OCI-LY3 (cell line): ENCODE data around the gene MARCKSL1.
A peak's percentile ranks its signal among the peaks of the same experiment; 100 is the strongest.

ENCODE experiments used
- H2AFZ ChIP-seq: fragments of 200-600, 300-600 bp; shearing (Covaris generic); 2 replicates; pipeline ENCODE4 v1.6.0; 2014; ENCODE audit warnings: antibody characterized with exemption, low read depth, low read length
- H3K27ac ChIP-seq: fragments of 200-600, 300-600 bp; sonication (generic); 2 replicates; pipeline ENCODE4 v1.5.1; 2014; ENCODE audit warnings: mild to moderate bottlenecking, low read length, moderate library complexity, mixed read lengths
- H3K27me3 ChIP-seq: fragments of 200-600, 300-600 bp; sonication (generic); 2 replicates; pipeline ENCODE4 v1.6.1; 2014; ENCODE audit warnings: low read depth, low read length, mixed read lengths
- H3K36me3 ChIP-seq: fragments of 200-600, 300-600 bp; sonication (generic); replicated peaks from 2 replicates; pipeline ENCODE3; 2014; ENCODE audit warnings: low read depth, low read length, mixed read lengths
- H3K4me1 ChIP-seq: fragments of 300-600, 200-600 bp; sonication (generic); 2 replicates; pipeline ENCODE4 v1.6.1; 2014; ENCODE audit warnings: low read length, mixed read lengths
- H3K4me2 ChIP-seq: fragments of 200-600, 300-600 bp; sonication (generic); 2 replicates; pipeline ENCODE4 v1.6.1; 2014; ENCODE audit warnings: low read length, mixed read lengths
- H3K4me3 ChIP-seq: fragments of 300-600, 200-600 bp; sonication (generic); 2 replicates; pipeline ENCODE4 v1.5.1; 2014; ENCODE audit warnings: antibody characterized with exemption, mild to moderate bottlenecking, low read length, moderate library complexity
- H3K79me2 ChIP-seq: fragments of 300-600, 200-600 bp; shearing (Covaris generic); 2 replicates; pipeline ENCODE4 v1.6.1; 2014; ENCODE audit warnings: mild to moderate bottlenecking, low read length, mixed read lengths
- H3K9ac ChIP-seq: fragments of 300-600, 200-600 bp; shearing (Covaris generic); 2 replicates; pipeline ENCODE4 v1.6.0; 2014; ENCODE audit warnings: mild to moderate bottlenecking, low read length, moderate library complexity
- H3K9me3 ChIP-seq: fragments of 200-600, 300-600 bp; shearing (Covaris generic); 2 replicates; pipeline ENCODE4 v1.6.1; 2014; ENCODE audit warnings: low read length, mixed read lengths; ENCODE audit not compliant: insufficient read depth
- H4K20me1 ChIP-seq: fragments of 200-600, 300-600 bp; sonication (generic); 2 replicates; pipeline ENCODE4 v1.6.1; 2016; ENCODE audit warnings: low read length, mixed read lengths; ENCODE audit not compliant: insufficient read depth
- CTCF ChIP-seq: fragments of 200-600, 300-600 bp; sonication (generic); IDR thresholded peaks from 2 replicates; pipeline ENCODE4 v1.5.1; 2014; ENCODE audit warnings: antibody characterized with exemption, low read length, low read depth
- EZH2phosphoT487 ChIP-seq: fragments of 200-600 bp; shearing (Covaris generic); IDR thresholded peaks from 2 replicates; pipeline ENCODE4 v1.6.1; 2018; ENCODE audit warnings: antibody characterized with exemption, mixed run types, low read depth

The MARCKSL1 gene

GRCh38 chr1:32335790-32336590 is at the start of gene MARCKSL1:
Gene MARCKSL1, minus strand, starts transcription at chr1:32336233. Its CDS starts 200 bp downstream, at chr1:32336033.
- Histone ChIP-seq H3K27ac (peak within 1 kb of the TSS; percentile 30; the same call in 1 of the 2 replicates), H2AFZ (no peak within 1 kb of the TSS), H3K4me1 (peaks cover 56% of the 10 kb centered on the region)

GRCh38 chr1:32380057-32380456 is 44.0 kb upstream of the MARCKSL1 start:
- Histone ChIP-seq H3K27ac (no peak overlapping the region), H3K9ac (no peak overlapping the region), H3K27me3 (no peaks in the 10 kb centered on the region), H3K79me2 (no peaks in the 10 kb centered on the region), H3K4me2 (no peak overlapping the region), H3K4me1 (no peaks in the 10 kb centered on the region), H4K20me1 (no peaks in the 10 kb centered on the region), H3K4me3 (no peak overlapping the region), H3K36me3 (peaks cover 5% of the 10 kb centered on the region), H3K9me3 (no peaks in the 10 kb centered on the region), H2AFZ (no peak overlapping the region)
- no peak for TF ChIP-seq CTCF
- no peak for TF ChIP-seq EZH2phosphoT487

More at GRCh38 chr1:32335790-32336590, at the start of gene MARCKSL1:
- peak within 1 kb of the TSS; percentile 94 for H3K4me2 ChIP-seq
- peaks cover 7% of the 10 kb centered on the region for H3K36me3 ChIP-seq
- H3K9me3 ChIP-seq: no peaks in the 10 kb centered on the region
- H4K20me1 ChIP-seq: peaks cover 9% of the 10 kb centered on the region
- H3K27me3 ChIP-seq: no peaks in the 10 kb centered on the region; the same call in 1 of the 2 replicates
- no peak for TF ChIP-seq CTCF
- TF ChIP-seq EZH2phosphoT487: no peak
- peaks cover 24% of the 10 kb centered on the region for H3K79me2 ChIP-seq
- H3K9ac ChIP-seq: peak within 1 kb of the TSS; percentile 89
- H3K4me3 ChIP-seq: peak within 1 kb of the TSS; percentile 97

- H3K4me3 ChIP-seq: no peak overlapping the region
- H3K27me3 ChIP-seq: no peaks in the 10 kb centered on the region
- no peaks in the 10 kb centered on the region for H3K4me1 ChIP-seq
- no peaks in the 10 kb centered on the region for H4K20me1 ChIP-seq
- TF ChIP-seq EZH2phosphoT487: no peak
- no peak for TF ChIP-seq CTCF
- H3K79me2 ChIP-seq: no peaks in the 10 kb centered on the region
- no peaks in the 10 kb centered on the region for H3K9me3 ChIP-seq
- H3K9ac ChIP-seq: no peak overlapping the region
- no peak overlapping the region for H2AFZ ChIP-seq
- H3K27ac ChIP-seq: no peak overlapping the region
- H3K4me2 ChIP-seq: no peak overlapping the region
- peaks cover 5% of the 10 kb centered on the region for H3K36me3 ChIP-seq
Observed at GRCh38 chr1:32377541-32378220, 41.6 kb upstream of the MARCKSL1 start.

GRCh38 chr1:32376199-32376598 is 40.2 kb upstream of the MARCKSL1 start:
- no peak overlapping the region for H2AFZ ChIP-seq
- TF ChIP-seq CTCF: no peak
- TF ChIP-seq EZH2phosphoT487: no peak
- H3K9ac ChIP-seq: no peak overlapping the region
- H3K27me3 ChIP-seq: no peaks in the 10 kb centered on the region
- H3K9me3 ChIP-seq: no peaks in the 10 kb centered on the region
- H4K20me1 ChIP-seq: no peaks in the 10 kb centered on the region
- no peaks in the 10 kb centered on the region for H3K79me2 ChIP-seq
- no peaks in the 10 kb centered on the region for H3K4me1 ChIP-seq
- no peak overlapping the region for H3K4me3 ChIP-seq
- peaks cover 5% of the 10 kb centered on the region for H3K36me3 ChIP-seq
- no peak overlapping the region for H3K4me2 ChIP-seq
- no peak overlapping the region for H3K27ac ChIP-seq
